HG03571 (cell line): ENCODE measurements around the gene ARPC2.
"Not testable (repeated sequence)": the region's sequence is repeated elsewhere in the genome, so short reads cannot be mapped to it uniquely, and the experiment has no call there.

ENCODE experiments used
- ATAC-seq: cut with Tn5 transposase; IDR thresholded peaks from one replicate; pipeline ENCODE4 v1.9.1; 2021; ENCODE audit not compliant: unreplicated experiment

The ARPC2 gene

GRCh38 chr2:218269900-218270720 lies 53.1 kb downstream of the ARPC2 start, which contains the start of the genes AAMP and PNKD:
Gene AAMP, minus strand, starts transcription at chr2:218270137. Its CDS starts 51 bp downstream, at chr2:218270086.
Gene PNKD, plus strand, starts transcription at chr2:218270519. Its CDS starts 17 bp downstream, at chr2:218270536.
- peak; percentile 82 for ATAC-seq

- no peak for ATAC-seq
Measured at GRCh38 chr2:218270721-218271486, 53.9 kb downstream of the ARPC2 start.

GRCh38 chr2:218271487-218271797 lies 54.5 kb downstream of the ARPC2 start:
- no peak for ATAC-seq

GRCh38 chr2:218271865-218272530 lies 55.0 kb downstream of the ARPC2 start:
- no peak for ATAC-seq

GRCh38 chr2:218272531-218273212 lies 55.7 kb downstream of the ARPC2 start:
- no peak for ATAC-seq

- ATAC-seq, result not testable (repeated sequence)
Measured at GRCh38 chr2:218273214-218273907, 56.4 kb downstream of the ARPC2 start.

- no peak for ATAC-seq
Measured at GRCh38 chr2:218273908-218274249, 56.9 kb downstream of the ARPC2 start.

GRCh38 chr2:218274586-218274985 lies 57.6 kb downstream of the ARPC2 start:
- no peak for ATAC-seq

GRCh38 chr2:218275371-218276072 lies 58.5 kb downstream of the ARPC2 start:
- ATAC-seq, result no peak

- ATAC-seq, result no peak
Measured at GRCh38 chr2:218276986-218277755, 60.2 kb downstream of the ARPC2 start.

GRCh38 chr2:218277921-218278320 lies 60.9 kb downstream of the ARPC2 start:
- ATAC-seq, result no peak

GRCh38 chr2:218278531-218279360 lies 61.8 kb downstream of the ARPC2 start:
- ATAC-seq, result no peak

GRCh38 chr2:218280260-218280870 lies 63.4 kb downstream of the ARPC2 start:
- no peak for ATAC-seq

- no peak for ATAC-seq
Measured at GRCh38 chr2:218281449-218281848, 64.5 kb downstream of the ARPC2 start.

- ATAC-seq, result no peak
Measured at GRCh38 chr2:218282173-218282991, 65.4 kb downstream of the ARPC2 start.

- no peak for ATAC-seq
Measured at GRCh38 chr2:218284106-218284811, 67.3 kb downstream of the ARPC2 start.
